NCI-H1694 (cell line): Measurements from ENCODE around the gene UBA52.
A peak's percentile ranks its signal among the peaks of the same experiment; 100 is the strongest.
"Not testable (repeated sequence)": the region's sequence is repeated elsewhere in the genome, so short reads cannot be mapped to it uniquely, and the experiment has no call there.

Source experiments
- DNase-seq: peaks from one replicate; lab custom pipeline; 2025; lab: John Stamatoyannopoulos, UW

The UBA52 gene

DNA sequence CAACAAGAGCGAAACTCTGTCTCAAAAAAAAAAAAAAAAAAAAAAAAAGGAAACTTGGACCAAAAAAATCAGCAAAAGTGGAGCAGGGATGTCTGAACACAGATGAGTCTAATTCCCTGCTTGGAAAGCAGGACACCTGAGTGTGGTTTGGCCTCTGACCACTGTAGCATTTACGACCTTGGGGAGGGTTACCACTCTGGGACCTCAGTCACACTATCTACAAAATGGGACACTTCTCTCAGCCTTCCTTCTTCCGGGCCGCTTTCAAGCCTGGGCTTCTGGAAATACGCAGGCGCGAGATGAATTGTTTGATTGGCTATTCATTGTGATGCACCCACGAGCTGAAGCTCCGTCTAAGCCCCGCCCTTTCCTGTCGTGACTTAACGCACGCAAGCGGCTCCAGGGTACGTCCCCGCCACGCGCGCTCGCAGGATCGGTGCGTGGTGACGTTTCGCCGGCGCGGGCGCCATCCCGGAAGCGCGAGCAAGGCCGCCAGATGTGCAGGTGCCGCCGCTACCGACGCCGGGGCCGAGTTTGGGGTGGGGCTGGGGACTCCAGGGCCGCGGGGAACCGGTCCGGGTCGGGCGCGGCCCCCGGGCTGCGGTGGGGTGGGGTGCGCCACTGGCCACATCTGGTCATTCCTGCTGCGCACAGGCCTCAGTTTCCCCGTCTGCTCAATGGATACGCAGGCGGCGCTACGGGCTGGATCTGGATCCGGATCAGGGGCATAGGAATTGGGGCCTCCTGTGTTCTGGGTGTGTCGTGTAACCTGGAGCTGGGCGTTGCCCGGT, 14.1 kb upstream of the UBA52 start, which contains the start of gene KXD1:
KXD1 (plus strand) TSS at position 460 of the 791 bp plus-strand sequence. CDS start 4,187 bp downstream, outside the sequence.
- DNase-seq, result peak; percentile 96

DNA sequence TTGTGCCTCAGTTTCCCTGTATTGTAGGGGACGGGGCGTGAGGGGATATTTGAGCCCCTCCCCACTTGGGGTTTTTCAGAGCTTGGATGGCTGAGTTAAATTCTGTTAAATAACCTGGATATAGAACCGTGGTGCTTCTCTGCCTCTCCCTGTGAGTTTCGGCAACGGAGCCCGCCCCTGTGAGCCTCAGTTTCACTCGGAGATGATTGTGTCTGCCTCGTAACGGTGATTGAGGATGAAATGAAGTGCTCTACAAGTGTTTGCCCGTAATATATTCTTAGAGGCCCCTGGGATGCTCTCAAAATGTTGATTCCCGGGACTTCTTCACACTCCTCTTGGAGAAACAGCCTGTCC, 13.5 kb upstream of the UBA52 start:
- no peak for DNase-seq

DNA sequence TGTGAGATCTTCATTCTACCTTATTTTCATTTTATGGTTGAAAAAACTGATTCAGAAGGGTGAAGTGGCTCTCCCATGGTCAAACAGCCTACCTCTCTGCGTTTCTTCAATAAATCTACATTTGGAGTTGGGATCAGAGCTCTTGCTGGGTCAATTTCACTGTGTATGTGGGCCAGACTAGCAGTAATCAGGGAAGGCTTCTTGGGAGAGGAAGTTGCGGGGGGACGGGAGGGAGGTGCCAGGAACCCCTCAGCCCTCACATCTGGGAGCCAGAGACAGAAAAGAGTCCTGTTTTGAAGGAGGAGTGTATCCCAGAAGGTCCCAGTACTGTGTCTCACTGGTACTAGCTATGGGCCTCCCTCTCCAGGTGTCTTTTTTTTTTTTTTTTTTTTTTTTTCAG, 13.1 kb upstream of the UBA52 start:
- DNase-seq, result no peak

DNA sequence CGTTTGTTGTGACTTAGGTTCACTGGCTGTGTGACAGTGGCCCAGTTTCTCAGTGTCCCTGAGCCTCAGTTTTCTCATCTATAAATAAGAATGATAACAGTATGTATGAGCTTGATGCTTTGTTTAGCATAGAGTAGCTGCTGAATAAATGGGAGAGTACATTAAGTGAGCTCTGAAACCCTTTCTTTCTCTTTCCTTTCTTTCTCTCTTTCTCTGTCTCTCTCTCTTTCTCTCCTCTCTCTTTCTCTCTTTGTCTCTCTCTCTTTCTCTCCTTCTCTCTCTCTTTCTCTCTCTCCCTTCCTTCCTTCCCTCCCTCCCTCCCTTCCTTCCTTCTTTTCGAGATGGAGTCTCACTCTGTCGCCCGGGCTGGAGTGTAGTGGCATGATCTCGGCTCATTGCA, 12.0 kb upstream of the UBA52 start:
- DNase-seq, result no peak

DNA sequence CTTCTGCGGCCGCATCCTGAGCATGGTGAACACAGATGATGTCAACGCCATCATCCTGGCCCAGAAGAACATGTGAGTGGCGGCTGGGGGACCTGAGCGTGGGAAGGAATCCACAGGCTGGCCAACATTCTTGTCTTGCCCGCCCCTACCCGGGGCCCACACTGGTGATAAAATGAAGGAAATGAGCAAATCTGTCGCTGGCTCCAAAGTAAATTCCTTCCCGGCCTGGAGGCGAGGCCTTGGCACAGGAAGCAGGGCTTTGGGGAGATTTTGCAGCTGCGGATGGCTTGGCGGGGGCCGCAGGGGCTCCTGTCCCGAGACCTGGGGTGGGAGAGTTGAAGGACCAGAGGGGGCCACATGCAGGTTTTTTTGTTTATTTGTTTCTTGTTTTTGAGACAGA, 9.6 kb upstream of the UBA52 start:
- DNase-seq, result no peak

DNA sequence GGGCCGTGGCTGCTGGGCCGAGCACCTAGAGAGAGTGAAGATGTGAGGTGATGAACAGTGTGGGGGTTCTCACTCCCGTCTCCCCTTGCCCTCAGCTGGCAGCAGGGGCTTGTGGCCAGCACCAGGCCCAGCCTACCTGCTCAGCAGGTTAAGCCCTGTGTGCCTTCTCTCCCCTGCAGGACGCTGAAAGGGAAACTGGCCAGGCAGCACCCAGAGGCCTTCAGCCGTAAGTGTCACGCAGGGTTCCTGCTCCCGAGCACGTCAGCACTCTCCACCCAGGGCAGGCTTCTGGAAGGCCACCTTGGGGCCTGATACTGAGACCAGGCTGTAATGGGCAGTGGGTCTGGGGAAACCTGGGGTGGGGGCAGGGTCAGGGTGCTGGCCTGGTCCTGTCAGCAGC, 4.7 kb upstream of the UBA52 start:
- DNase-seq, result no peak

DNA sequence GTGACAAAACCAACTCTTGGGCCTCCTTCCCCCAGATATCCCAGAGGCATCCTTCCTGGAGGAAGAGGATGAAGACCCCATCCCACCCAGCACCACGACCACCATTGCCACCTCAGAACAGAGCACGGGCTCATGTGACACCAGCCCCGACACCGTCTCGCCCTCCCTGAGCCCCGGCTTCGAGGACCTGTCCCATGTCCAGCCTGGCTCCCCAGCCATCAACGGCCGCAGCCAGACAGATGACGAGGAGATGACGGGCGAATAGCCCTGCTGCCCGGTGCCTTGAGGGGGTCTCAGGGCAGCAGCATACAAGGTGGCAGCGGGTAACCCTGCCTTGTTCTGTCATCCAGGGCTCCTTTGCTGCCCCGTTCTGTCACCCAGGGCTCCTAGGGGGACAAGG, 3.3 kb upstream of the UBA52 start:
- DNase-seq, result no peak

DNA sequence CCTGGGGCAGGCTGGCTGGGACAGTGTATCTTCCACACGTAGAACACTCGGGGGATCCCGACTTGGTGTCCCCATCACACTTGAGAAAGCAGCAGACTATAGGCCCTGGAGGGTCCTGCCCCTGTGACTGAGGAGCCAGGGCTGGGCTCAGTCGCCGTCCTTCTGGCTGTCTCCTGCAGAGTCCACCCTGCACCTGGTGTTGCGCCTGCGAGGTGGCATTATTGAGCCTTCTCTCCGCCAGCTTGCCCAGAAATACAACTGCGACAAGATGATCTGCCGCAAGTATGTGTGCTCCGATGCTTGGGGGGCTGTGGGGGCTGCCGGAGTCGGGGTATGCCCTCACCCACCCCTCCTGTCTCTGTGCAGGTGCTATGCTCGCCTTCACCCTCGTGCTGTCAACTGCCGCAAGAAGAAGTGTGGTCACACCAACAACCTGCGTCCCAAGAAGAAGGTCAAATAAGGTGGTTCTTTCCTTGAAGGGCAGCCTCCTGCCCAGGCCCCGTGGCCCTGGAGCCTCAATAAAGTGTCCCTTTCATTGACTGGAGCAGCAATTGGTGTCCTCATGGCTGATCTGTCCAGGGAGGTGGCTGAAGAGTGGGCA, 3.1 kb downstream of the UBA52 start:
- no peak for DNase-seq

DNA sequence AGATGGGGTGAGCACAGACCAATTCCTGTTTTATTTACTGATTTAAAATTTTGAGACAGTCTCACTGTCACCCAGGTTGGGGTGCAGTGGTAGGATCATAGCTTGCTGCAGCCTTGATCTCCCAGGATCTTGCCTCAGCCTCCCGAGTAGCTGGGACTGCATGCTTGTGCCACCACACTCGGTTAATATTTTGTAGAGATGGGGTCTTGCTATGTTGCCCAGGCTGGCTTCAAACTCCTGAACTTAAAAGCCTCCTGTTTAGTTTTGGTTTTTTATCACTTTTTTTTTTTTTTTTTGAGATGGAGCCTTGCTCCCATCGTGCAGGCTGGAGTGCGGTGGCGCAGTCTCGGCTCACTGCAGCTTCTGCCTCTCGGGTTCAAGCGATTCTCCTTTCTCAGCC, 4.7 kb downstream of the UBA52 start:
- DNase-seq, result no peak

DNA sequence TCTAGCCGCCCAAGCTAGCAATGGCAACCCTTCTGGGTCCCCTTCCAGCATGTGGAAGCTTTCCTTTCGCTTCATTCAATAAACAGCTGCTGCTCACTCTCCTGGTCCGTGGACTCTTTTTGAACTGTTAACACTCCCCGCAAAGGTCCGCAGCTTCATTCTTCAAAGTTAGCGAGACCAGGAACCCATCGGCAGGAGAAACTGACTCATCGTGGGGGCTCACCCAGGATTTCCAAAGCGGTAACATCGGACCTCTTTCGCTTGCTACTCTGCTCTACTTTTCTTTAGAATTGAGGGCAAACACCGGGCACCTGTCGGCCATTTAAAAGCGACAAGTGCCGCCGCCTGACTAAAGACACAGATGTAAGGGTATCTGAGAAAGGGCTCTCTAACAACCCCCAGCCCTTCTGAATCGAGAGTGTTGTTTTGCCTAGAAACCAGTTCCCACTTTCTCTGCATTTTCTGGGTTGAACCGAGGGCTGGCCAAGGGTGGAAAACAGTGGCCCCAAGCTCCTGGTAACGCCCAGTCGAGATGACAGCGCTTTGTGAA, 5.8 kb downstream of the UBA52 start:
- DNase-seq, result no peak

DNA sequence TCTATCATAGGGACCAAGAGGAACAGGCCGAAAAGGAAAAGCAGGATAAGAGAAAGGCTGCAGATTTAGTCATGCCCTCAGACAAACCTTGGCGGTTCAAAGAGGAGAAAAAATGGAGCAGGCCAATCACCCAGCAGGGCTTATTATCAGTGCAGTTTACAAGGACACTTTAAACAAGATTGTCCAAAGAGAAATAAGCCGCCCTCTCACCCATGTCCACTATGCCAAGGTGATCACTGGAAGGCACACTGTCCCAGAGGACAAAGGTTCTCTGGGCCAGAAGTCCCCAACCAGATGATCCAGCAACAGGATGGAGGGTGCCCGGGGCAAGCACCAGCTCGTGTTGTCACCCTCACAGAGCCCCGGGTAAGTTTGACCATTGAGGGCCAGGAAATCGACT, 8.7 kb downstream of the UBA52 start:
- DNase-seq, result no peak

DNA sequence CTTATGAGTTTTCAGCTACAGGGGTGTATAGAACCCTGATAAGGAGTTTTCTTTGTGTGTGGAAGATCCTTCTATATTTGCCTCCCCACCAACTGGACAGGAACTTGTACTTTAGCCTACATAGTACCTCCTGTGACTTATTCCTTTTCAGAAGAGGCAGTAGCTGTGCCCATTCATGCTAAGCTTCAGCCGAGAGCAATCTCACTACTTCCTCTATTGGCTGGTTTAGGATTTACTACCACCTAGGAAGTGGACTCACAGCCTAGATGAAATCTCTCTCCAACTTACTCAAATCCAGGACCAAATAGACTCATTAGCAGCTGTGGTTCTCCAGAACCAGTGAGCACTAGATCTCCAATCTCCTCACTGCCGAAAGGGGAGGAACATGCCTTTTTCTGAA, 14.6 kb downstream of the UBA52 start:
- DNase-seq, result no peak

DNA sequence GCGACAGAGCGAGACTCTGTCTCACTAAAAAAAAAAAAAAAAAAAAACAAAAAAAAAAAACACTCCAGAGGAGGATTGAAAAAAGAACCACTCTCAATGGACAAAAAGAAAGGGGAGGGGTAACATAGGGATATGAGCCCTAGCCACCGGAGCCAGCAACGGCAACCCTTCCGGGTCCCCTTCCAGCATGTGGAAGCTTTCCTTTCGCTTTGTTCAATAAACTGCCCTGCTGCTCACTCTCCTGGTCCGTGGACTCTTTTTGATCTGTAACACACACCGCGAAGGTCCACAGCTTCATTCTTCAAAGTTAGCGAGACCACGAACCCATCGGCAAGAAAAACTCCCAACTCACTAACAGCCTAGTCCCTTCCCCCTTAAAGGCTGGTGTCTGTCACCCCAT, 15.9 kb downstream of the UBA52 start:
- no peak for DNase-seq

DNA sequence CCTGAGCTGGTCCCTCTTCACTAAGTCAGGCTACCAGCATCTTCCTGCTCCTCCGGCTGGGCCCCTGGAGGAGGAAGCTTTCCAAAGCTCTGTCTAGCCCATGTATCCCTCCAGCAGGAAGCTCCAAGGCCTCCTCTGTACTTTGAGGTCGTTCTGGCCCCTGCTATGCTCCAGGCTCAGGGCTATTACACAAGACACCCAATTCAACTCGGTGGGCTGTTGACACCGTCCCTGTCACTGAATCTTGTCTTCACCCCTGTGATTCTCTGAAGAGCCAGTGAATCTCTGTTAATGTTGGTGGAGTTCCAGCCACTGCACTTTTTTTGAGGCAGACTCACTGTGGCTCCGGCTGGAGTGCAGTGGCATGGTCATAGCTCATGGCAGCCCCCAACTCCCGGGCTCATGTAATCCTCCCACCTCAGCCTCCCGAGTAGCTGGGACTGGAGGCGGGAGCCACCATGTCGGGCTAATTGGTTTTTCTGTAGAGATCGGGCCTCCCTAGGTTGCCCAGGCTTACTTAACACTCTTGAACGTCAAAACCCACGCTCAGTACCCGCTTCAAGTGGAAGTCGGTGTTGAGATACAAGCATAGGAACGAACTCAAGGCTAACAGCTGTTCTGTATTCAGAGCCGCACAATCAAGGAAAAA, 16.4 kb downstream of the UBA52 start:
- no peak for DNase-seq

DNA sequence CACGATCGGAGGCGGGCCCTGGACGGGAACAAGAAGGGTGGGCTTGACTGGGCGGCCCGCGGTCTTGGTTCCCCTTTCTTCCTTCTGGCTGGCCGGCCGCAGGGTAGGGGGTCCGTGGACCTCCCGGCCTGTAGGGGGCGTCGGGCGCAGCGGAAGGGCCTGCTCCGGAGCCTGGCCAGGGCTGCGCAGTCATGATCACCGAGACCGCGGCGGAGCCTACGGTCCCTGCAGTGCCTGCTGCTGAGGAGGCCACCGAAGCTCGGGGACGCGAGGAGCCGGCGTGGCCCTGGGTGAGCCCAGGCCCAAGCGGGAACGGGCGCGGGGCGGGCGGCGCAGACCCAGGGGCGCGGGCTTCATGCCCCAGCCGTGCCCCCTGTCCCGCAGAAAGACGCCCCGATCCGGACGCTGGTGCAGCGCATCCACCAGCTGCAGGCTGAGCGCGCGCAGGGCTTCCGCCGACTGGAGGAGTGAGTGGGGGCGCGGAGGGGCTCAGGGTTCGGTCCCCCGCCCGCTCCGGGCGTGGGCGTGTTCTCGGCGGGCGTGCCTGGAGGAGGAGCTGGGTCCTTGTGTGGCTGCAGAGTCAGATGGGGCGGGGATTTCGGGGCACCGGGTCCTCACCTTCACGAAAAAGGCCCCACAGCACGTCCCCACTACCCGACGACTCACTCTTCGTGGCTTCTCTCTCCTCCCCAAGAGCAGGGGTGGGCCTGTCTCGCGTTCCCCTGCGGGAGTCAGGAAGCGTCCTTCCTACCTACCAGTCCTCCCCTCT, 17.1 kb downstream of the UBA52 start, which contains the start of gene REX1BD:
REX1BD (plus strand) TSS at position 188 of the 769 bp plus-strand sequence; CDS start at position 192, 4 bp downstream.
- peak; percentile 63 for DNase-seq

DNA sequence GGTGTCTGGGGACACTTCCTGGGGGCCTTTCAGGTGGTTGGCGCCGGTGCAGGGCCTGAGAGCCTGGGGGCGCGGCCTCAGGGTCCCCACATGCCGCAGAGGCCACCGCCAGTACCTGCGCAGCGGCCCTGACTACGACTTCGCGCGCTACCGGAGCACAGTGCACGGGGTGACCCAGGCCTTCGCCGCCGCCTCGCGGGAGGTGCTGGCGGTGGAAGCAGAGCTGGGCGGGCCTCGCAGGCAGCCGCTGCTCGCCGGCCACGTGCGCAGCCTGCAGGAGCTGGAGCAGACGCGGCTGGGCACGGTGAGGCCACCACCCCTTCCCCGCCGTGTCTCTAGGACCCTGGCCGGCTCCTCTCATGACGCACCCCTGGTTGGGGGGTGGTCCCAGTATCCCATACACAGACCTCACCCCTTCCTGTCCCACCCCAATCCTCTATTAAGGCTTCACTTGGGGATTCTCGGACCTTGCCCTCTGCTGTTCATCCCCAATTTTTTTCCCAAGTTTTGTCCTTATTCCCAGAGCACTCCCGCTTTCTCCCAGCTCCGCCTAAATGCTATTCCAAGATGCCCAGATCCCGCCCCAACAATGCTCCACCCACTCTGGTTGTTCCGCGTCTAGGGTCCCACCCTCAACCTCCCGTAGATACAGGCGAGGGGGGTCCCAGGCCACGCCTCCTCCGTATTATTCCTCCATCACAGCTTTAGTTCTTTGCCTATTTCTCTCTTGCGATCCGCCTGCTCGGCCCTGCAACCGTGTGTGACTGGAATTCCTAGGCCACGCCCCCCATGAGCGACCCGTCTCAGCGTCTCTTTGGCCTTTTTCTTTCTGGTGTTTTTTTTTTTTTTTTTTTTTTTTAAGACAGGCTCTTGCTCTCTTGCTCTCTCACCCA, 18.0 kb downstream of the UBA52 start:
- peak; percentile 96 for DNase-seq

DNA sequence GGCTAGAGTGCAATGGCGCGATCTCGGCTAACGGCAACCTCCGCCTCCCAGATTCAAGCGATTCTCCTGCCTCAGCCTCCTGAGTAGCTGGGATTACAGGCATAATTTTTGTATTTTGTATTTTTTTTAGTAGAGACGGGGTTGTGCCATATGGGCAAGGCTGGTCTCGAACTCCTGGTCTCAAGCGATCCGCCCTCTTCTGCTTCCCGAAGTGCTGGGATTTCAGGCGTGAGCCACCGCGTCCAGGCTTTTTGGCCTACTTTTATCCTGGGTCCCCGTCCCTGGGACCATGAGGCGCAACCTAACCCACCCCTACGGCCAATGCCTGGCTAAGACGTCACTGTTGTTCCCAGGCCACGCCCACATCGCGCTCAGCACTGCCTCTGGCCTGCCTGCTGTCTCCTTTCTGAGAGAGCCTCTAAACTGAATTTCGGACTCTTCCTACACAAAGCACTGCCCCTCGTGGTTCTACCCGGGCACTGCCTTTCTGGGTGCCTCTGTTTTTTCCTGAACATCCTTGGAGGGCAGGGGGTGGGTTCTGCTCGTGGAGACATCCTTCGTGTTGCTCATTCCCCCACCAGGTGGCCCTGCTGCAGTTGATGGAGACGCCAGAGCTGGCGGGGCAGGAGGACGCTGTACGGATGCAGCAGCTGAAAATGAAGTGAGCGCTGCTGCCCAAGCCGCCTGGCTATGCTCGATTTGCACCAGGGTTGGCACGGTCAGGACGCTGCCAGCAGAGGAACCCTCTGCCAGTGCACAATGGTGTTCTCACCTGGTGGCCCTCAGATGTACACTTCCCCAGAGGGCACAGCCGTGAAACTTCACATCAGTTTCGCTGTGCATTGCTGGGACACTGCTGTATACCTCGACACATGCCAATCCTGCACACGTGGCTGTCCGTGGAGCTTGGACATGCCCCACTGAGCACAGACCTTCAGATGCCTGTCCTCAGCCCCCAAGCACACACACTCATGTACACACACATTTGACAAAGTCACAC, 18.9 kb downstream of the UBA52 start:
- peak; percentile 99 for DNase-seq

DNA sequence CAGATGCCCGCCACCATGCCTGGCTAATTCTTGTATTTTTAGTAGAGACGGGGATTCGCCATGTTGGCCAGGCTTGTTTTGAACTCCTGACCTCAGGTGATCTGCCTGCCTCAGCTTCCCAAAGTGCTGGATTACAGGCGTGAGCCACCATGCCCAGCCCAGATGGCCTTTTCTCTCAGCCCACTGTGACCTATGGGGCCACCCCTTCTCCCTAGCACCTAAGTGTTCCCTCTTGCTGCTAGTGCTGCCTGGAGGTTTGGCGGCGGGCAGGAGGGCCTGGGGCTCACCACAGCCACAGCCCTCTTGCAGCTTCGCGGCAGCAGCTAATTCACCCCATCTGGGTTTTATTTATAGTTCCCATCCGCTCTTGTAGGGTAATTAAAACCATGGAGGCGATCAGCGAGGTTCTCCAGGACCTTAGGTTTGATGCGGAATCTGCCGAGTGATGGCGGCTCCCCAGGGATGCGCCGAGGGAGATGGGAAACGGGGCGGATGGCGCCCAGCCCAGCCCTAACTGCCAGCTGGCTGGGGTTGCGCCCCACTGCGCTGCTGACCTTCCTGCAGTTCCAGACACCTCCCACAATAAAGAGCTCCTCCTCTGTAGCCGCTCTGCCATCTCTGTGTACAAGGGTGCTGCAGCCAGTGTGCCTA, 20.2 kb downstream of the UBA52 start:
- DNase-seq, result peak; percentile 41

DNA sequence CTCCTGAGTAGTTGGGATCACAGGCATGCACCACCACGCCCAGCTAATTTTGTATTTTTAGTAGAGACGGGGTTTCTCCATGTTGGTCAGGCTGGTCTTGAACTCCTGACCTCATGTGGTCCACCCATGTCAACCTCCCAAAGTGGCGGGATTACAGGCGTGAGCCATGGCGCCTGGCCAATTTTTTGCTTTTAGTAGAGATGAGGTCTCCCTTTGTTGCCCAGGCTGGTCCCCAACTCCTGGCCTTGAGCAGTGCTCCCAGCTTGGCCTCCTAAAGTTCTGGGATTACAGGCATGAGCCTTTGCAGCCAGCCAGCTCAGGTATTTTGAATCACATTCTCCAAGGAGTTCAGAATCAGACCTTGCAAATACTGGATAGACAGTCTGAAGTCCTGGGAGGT, 21.1 kb downstream of the UBA52 start:
- not testable (repeated sequence) for DNase-seq
